ENCODE results near the gene PRDM16.

Gene PRDM16

DNA sequence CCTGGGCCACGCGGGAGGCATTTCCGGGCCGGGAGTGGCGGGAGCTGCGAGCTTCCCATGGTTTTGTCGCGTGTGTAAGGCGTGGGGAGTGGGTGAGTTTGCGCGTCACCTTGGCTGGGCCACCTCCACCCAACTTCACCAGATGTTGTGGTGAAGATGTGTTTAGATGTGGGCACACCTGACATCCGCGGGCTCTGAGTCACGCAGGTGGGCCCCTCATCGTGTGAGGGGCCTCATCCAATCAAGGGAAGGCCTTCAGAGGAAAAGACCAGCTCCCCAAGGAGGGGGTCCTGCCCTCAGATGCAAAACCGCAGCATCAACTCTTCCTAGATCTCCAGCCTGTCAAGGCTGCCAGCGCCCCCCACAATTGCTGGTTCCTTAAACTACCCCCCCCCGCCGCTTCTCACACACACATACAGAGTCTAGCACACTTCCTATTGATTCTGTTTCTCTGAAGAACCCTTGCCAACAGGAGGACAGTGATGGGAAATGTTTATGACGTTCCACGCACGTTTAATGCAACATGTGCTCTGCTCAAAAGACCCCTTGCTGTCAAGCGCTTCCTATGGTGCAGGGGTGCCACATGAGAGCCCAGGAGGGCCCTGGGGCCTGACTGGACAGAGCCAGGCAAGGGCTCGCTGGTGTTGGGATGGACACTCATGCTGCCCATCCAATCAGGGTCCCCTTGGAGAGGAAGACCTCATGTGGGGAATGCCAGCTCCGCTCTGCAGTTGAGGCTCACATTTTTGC, 35.8 kb upstream of the PRDM16 start:
- H4K20me1 ChIP-seq (ENCODE audit: insufficient read depth, low read length), result no peaks in the 10 kb centered on the region
- no peaks in the 10 kb centered on the region for H3K4me1 ChIP-seq (ENCODE audit: low read length)
- H3K79me2 ChIP-seq (ENCODE audit: low read length), result no peaks in the 10 kb centered on the region
- H3K9me2 ChIP-seq (replicated peaks; ENCODE audit: insufficient read depth, low read length), result no peaks in the 10 kb centered on the region
- H3K4me2 ChIP-seq (ENCODE audit: low read depth, low read length), result no peak overlapping the region
- TF ChIP-seq EZH2 (optimal IDR thresholded peaks at IDR 0.05; ENCODE audit: low read depth, low read length), result no peak
- TF ChIP-seq, protein P1, sequence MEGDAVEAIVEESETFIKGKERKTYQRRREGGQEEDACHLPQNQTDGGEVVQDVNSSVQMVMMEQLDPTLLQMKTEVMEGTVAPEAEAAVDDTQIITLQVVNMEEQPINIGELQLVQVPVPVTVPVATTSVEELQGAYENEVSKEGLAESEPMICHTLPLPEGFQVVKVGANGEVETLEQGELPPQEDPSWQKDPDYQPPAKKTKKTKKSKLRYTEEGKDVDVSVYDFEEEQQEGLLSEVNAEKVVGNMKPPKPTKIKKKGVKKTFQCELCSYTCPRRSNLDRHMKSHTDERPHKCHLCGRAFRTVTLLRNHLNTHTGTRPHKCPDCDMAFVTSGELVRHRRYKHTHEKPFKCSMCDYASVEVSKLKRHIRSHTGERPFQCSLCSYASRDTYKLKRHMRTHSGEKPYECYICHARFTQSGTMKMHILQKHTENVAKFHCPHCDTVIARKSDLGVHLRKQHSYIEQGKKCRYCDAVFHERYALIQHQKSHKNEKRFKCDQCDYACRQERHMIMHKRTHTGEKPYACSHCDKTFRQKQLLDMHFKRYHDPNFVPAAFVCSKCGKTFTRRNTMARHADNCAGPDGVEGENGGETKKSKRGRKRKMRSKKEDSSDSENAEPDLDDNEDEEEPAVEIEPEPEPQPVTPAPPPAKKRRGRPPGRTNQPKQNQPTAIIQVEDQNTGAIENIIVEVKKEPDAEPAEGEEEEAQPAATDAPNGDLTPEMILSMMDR (IDR thresholded peaks at IDR 0.05; ENCODE audit: low read length), result no peak
- TF ChIP-seq EZH2phosphoT487 (IDR thresholded peaks at IDR 0.05; ENCODE audit: low read length), result no peak
- peaks cover 84% of the 10 kb centered on the region for H3K27me3 ChIP-seq (replicated peaks; ENCODE audit: insufficient read depth, low read length)
- H3K9me3 ChIP-seq (replicated peaks; ENCODE audit: insufficient read depth, low read length), result no peaks in the 10 kb centered on the region
- no peak overlapping the region for H3K27ac ChIP-seq (ENCODE audit: low read length)
- no peaks in the 10 kb centered on the region for H3K36me3 ChIP-seq (replicated peaks; ENCODE audit: insufficient read depth, low read length)
- no peak for DNase-seq
- H3K4me3 ChIP-seq (ENCODE audit: low read length), result no peak overlapping the region
- H3F3A ChIP-seq (ENCODE audit: insufficient read depth, low read length), result no peaks in the 10 kb centered on the region
- H3K9ac ChIP-seq (ENCODE audit: low read length), result no peak overlapping the region
- H2AFZ ChIP-seq (ENCODE audit: low read length), result no peak overlapping the region

DNA sequence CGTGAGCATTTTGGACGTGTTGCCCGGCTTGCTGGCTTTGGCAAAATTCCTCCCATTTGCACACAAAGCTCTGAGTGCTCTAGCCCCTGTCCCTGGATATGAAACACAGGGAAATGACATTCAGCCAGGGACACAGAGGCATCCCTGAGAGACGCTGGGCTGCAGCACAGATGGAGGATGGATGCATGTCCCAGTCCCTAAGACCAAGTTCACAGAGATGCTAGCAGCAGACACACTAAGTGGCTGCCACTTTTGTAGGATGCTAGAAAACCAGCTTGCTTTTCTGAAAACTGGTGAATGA, 35.3 kb upstream of the PRDM16 start:
- TF ChIP-seq EZH2 (optimal IDR thresholded peaks at IDR 0.05; ENCODE audit: low read depth, low read length), result no peak
- no peak for TF ChIP-seq EZH2phosphoT487 (IDR thresholded peaks at IDR 0.05; ENCODE audit: low read length)
- TF ChIP-seq, protein P1 (IDR thresholded peaks at IDR 0.05; ENCODE audit: low read length), result no peak
- no peak overlapping the region for H3K4me3 ChIP-seq (ENCODE audit: low read length)
- no peaks in the 10 kb centered on the region for H3K9me2 ChIP-seq (replicated peaks; ENCODE audit: insufficient read depth, low read length)
- no peak for DNase-seq
- no peaks in the 10 kb centered on the region for H3K9me3 ChIP-seq (replicated peaks; ENCODE audit: insufficient read depth, low read length)
- no peaks in the 10 kb centered on the region for H3K36me3 ChIP-seq (replicated peaks; ENCODE audit: insufficient read depth, low read length)
- H3K4me2 ChIP-seq (ENCODE audit: low read depth, low read length), result no peak overlapping the region
- no peak overlapping the region for H3K9ac ChIP-seq (ENCODE audit: low read length)
- H3F3A ChIP-seq (ENCODE audit: insufficient read depth, low read length), result no peaks in the 10 kb centered on the region
- H3K27ac ChIP-seq (ENCODE audit: low read length), result no peak overlapping the region
- H3K4me1 ChIP-seq (ENCODE audit: low read length), result no peaks in the 10 kb centered on the region
- no peak overlapping the region for H2AFZ ChIP-seq (ENCODE audit: low read length)
- H3K27me3 ChIP-seq (replicated peaks; ENCODE audit: insufficient read depth, low read length), result peaks cover 84% of the 10 kb centered on the region
- H4K20me1 ChIP-seq (ENCODE audit: insufficient read depth, low read length), result no peaks in the 10 kb centered on the region
- no peaks in the 10 kb centered on the region for H3K79me2 ChIP-seq (ENCODE audit: low read length)

DNA sequence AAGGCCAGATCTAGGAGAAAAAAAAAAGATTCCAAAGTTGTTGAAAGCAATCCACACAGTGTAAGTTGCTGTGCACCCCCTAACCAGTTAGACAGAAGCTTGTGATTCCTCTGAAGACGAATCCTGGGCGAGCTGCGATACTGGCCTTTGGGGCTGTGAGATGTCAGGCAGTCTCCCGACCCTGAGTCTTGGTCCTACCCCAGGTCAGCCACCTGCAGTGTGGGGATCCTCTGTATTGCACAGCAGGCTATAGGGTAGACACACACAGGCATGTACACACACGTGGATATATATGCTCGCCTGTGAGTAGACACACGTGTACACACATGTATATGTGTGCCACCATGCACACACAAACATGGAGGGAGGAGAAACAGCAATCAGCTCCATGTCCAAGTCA, 34.8 kb upstream of the PRDM16 start:
- H3K9me3 ChIP-seq (replicated peaks; ENCODE audit: insufficient read depth, low read length), result no peaks in the 10 kb centered on the region
- H3K27me3 ChIP-seq (replicated peaks; ENCODE audit: insufficient read depth, low read length), result peaks cover 86% of the 10 kb centered on the region
- H3K4me3 ChIP-seq (ENCODE audit: low read length), result no peak overlapping the region
- H3K79me2 ChIP-seq (ENCODE audit: low read length), result no peaks in the 10 kb centered on the region
- no peaks in the 10 kb centered on the region for H4K20me1 ChIP-seq (ENCODE audit: insufficient read depth, low read length)
- H3K9me2 ChIP-seq (replicated peaks; ENCODE audit: insufficient read depth, low read length), result no peaks in the 10 kb centered on the region
- no peak overlapping the region for H3K4me2 ChIP-seq (ENCODE audit: low read depth, low read length)
- H3F3A ChIP-seq (ENCODE audit: insufficient read depth, low read length), result no peaks in the 10 kb centered on the region
- H3K36me3 ChIP-seq (replicated peaks; ENCODE audit: insufficient read depth, low read length), result no peaks in the 10 kb centered on the region
- no peak overlapping the region for H2AFZ ChIP-seq (ENCODE audit: low read length)
- no peak for DNase-seq
- no peaks in the 10 kb centered on the region for H3K4me1 ChIP-seq (ENCODE audit: low read length)
- H3K27ac ChIP-seq (ENCODE audit: low read length), result no peak overlapping the region
- no peak overlapping the region for H3K9ac ChIP-seq (ENCODE audit: low read length)
- TF ChIP-seq, protein P1 (IDR thresholded peaks at IDR 0.05; ENCODE audit: low read length), result no peak
- TF ChIP-seq EZH2phosphoT487 (IDR thresholded peaks at IDR 0.05; ENCODE audit: low read length) (no peak), EZH2 (optimal IDR thresholded peaks at IDR 0.05; ENCODE audit: low read depth, low read length) (no peak)
